ENCODE results near the gene PI4KA.

The PI4KA gene

DNA sequence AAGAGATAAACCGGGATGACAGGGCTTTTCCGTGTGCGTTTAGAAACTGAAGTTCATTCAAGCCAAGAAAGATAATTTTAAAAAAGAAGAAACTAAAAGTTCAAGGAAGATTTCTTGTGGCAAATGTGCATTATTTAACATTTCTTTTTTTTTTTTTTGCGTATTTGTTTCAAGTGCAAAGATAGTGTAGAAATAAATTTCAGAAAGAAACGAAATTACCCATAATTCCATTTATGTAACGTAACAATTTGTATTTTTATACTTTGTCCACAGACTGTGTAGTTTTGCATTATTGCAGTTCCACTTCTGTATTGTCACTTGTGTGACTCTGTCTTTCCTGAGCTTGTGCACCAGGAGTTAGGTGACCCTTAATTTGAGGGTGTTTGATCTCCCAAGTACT lies 24.2 kb upstream of the PI4KA start:
- H3K4me1 ChIP-seq: peaks cover 12% of the 10 kb centered on the region
- TF ChIP-seq, protein P1, sequence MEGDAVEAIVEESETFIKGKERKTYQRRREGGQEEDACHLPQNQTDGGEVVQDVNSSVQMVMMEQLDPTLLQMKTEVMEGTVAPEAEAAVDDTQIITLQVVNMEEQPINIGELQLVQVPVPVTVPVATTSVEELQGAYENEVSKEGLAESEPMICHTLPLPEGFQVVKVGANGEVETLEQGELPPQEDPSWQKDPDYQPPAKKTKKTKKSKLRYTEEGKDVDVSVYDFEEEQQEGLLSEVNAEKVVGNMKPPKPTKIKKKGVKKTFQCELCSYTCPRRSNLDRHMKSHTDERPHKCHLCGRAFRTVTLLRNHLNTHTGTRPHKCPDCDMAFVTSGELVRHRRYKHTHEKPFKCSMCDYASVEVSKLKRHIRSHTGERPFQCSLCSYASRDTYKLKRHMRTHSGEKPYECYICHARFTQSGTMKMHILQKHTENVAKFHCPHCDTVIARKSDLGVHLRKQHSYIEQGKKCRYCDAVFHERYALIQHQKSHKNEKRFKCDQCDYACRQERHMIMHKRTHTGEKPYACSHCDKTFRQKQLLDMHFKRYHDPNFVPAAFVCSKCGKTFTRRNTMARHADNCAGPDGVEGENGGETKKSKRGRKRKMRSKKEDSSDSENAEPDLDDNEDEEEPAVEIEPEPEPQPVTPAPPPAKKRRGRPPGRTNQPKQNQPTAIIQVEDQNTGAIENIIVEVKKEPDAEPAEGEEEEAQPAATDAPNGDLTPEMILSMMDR (IDR thresholded peaks at IDR 0.05; ENCODE audit: low read depth, low read length): no peak
- peaks cover 6% of the 10 kb centered on the region; the same call in 1 of the 2 replicates for H3K36me3 ChIP-seq
- DNase-seq: no peak
- H3K4me3 ChIP-seq (ENCODE audit: low read depth, low read length): no peak overlapping the region
- H3K27me3 ChIP-seq: no peaks in the 10 kb centered on the region
- H3K9me3 ChIP-seq: no peaks in the 10 kb centered on the region

DNA sequence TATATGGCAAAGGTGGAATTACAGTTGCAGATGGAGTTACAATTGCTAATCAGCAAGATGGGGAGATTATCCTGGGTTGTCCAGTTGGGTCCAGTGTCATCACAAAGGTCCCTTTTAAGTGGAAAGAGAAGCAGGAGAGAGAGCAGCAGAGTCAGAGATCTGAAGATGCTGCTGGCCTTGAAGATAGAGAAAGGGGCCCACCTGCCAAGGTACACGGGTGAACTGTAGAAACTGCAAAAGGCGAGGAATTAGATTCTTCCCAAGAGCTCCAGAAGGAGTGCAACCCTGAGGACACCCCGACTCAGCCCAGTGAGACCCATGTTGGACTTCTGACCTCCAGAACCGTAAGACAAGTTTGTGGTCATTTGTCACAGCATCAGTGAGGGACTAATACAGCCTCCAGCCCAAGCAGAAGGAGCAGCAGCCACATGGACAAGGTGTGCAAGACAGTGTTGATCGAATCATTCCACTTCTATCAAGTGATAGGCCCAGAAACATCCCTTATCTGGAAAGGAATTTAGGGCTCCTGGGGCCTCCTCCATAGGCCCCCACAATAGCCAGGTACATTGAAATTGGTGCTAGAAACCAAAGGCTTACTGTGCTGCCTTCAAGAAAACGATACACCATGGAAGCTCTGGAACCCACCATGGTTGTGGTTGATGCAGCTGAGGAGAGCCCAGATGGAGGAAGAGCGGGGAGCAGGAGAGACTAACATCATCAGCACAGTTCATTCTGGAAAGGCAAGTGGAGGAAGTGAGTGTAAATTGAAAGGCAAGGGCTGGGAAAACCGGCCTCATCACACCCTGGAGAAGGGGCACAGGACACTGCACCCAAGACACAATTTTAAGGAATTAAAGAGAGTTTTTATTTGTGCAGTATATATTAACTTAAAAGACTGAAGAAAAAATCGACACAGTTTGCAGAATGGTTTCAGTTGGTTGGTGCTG lies 23.5 kb upstream of the PI4KA start:
- TF ChIP-seq, protein P1 (IDR thresholded peaks at IDR 0.05; ENCODE audit: low read depth, low read length): no peak
- Histone ChIP-seq H3K9me3 (no peaks in the 10 kb centered on the region), H3K36me3 (peaks cover 6% of the 10 kb centered on the region; the same call in 1 of the 2 replicates), H3K4me3 (ENCODE audit: low read depth, low read length) (no peak overlapping the region), H3K4me1 (peaks cover 8% of the 10 kb centered on the region), H3K27me3 (no peaks in the 10 kb centered on the region)
- DNase-seq: no peak

DNA sequence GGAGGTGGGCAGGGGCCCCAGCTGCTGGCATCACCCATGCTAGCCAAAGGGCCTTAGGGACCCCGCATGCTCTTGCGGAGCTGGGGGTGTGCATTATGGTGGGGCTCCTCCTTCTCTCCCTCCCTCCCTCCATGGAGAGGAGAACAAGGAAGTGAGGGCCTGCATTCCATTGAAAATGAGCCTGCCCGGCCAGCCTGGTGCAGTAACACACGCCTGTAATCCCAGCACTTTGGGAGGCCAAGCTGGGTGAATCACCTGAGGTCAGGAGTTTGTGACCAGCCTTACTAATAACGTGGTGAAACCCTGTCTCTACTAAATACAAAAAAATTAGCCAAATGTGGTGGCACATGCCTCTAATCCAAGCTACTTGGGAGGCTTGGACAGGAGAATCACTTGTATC lies 22.6 kb upstream of the PI4KA start:
- no peaks in the 10 kb centered on the region for H3K9me3 ChIP-seq
- H3K27me3 ChIP-seq: no peaks in the 10 kb centered on the region
- DNase-seq: no peak
- no peak overlapping the region for H3K4me3 ChIP-seq (ENCODE audit: low read depth, low read length)
- peaks cover 2% of the 10 kb centered on the region for H3K4me1 ChIP-seq
- peaks cover 6% of the 10 kb centered on the region; the same call in 1 of the 2 replicates for H3K36me3 ChIP-seq
- TF ChIP-seq, protein P1 (IDR thresholded peaks at IDR 0.05; ENCODE audit: low read depth, low read length): no peak

DNA sequence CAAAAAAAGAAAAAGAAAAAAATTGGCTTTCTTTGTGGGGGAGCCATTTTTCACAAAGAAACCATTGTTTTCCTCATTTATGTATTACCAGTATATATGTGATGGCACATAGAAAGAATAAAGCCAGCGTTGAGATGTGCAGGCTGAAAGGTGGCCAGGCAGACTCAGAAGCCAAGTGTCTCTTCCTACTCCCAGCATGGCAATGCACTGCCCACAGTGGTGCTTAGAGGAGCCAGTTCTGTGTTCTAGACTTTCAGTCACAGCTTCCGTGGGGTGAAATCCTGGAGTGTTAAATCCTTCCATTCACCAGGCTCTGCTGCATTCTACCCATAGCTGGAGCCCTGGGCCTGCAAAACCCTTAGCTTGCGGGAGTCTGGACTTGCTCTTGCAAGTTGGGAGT lies 19.1 kb upstream of the PI4KA start:
- H3K4me3 ChIP-seq (ENCODE audit: low read depth, low read length): no peak overlapping the region
- H3K9me3 ChIP-seq: no peaks in the 10 kb centered on the region
- H3K27me3 ChIP-seq: no peaks in the 10 kb centered on the region
- H3K4me1 ChIP-seq: no peaks in the 10 kb centered on the region
- DNase-seq: no peak
- H3K36me3 ChIP-seq: peaks cover 6% of the 10 kb centered on the region; the same call in 1 of the 2 replicates
- TF ChIP-seq, protein P1 (IDR thresholded peaks at IDR 0.05; ENCODE audit: low read depth, low read length): no peak

DNA sequence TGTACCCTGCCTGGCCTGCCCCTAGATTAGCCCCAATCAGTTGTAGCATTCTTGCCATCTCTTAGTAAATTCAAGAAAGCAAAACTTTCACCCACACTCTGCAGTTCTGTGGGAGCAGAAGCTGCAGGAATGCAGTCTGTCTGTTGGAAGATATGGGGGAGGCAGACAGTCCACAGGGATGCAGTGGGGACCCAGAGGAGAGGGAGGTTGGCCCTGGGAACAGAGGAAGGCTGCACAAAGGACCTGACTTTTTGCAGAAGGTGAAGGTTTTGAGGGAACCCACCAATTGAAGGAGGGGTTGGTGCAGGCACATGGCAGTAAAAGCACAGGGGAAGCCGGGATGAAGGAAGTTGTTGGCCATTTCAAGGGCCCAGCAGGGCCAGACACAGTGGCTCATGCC lies 16.7 kb upstream of the PI4KA start:
- H3K4me3 ChIP-seq (ENCODE audit: low read depth, low read length): no peak overlapping the region
- TF ChIP-seq, protein P1 (IDR thresholded peaks at IDR 0.05; ENCODE audit: low read depth, low read length): no peak
- no peaks in the 10 kb centered on the region for H3K27me3 ChIP-seq
- H3K9me3 ChIP-seq: no peaks in the 10 kb centered on the region
- DNase-seq: no peak
- H3K4me1 ChIP-seq: no peaks in the 10 kb centered on the region
- peaks cover 4% of the 10 kb centered on the region for H3K36me3 ChIP-seq

DNA sequence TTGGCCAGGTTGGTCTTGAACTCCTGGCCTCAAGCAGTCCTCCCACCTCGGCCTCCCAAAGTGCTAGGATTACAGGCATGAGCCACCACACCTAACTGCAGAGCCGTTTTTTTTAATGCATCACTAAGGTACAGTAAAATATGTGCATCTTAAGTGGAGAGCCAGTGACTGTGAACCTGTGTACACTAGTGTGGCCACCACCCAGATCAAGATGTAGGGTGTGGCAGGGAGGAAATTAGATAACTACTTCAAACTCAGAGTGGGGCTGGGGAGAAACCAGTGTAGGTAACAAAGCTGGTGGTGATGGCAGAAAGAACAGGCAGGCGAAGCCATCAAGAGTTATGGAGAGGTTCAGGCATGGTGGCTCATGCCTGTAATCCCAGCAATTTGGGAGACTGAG lies 14.6 kb upstream of the PI4KA start:
- Histone ChIP-seq H3K4me3 (ENCODE audit: low read depth, low read length) (no peak overlapping the region), H3K36me3 (peaks cover 4% of the 10 kb centered on the region), H3K4me1 (no peaks in the 10 kb centered on the region), H3K9me3 (no peaks in the 10 kb centered on the region), H3K27me3 (no peaks in the 10 kb centered on the region)
- DNase-seq: no peak
- TF ChIP-seq, protein P1 (IDR thresholded peaks at IDR 0.05; ENCODE audit: low read depth, low read length): no peak
